ENCODE measurements around the gene FGD4.

GRCh38 chr12:32502693-32503502 lies 103.5 kb downstream of the FGD4 start:
- TF ChIP-seq POLR2AphosphoS5 (IDR thresholded peaks at IDR 0.05; ENCODE audit: borderline replicate concordance, low read depth, low read length) (no peak), EZH2 (IDR thresholded peaks at IDR 0.05) (no peak), FOXP2 (optimal IDR thresholded peaks at IDR 0.05; ENCODE audit: control extremely low read depth, extremely low read length, insufficient read depth) (no peak)
